Chondrocyte (in vitro differentiated cells): ENCODE data around the gene CTNNB1. TPM values are rescaled to one million over a fixed set of nuclear protein-coding genes. Genes with fewer than 3 reads are reported as not detected.

Experiments used
- DNase-seq: peaks from one replicate; pipeline ENCODE4 v3.0.0; 2021; ENCODE audit warnings: mixed read lengths, low spot score
- H3K27ac Mint-ChIP-seq: one replicate; pipeline ENCODE4 v1.8.0; 2021; ENCODE audit warnings: mild to moderate bottlenecking, moderate library complexity, mixed read lengths; ENCODE audit not compliant: unreplicated experiment
- H3K27me3 Mint-ChIP-seq: 2 replicates; pipeline ENCODE4 v1.8.0; 2021; ENCODE audit warnings: low read depth, mixed read lengths
- H3K36me3 Mint-ChIP-seq: 2 replicates; pipeline ENCODE4 v1.8.0; 2021; ENCODE audit warnings: low read depth, mixed read lengths
- H3K4me1 Mint-ChIP-seq: 2 replicates; pipeline ENCODE4 v1.8.0; 2021; ENCODE audit warnings: low read depth, mild to moderate bottlenecking, mixed read lengths
- H3K4me3 Mint-ChIP-seq: one replicate; pipeline ENCODE4 v1.8.0; 2021; ENCODE audit warnings: mild to moderate bottlenecking, moderate library complexity, mixed read lengths; ENCODE audit not compliant: unreplicated experiment
- H3K9me3 Mint-ChIP-seq: 2 replicates; pipeline ENCODE4 v1.8.0; 2021; ENCODE audit warnings: low read depth, mixed read lengths
- CTCF ChIP-seq: fragments of 200-600 bp; sonication (generic); IDR thresholded peaks from 2 replicates; pipeline ENCODE4 v1.5.0; 2021; ENCODE audit warnings: antibody characterized with exemption, mild to moderate bottlenecking, moderate library complexity
- total RNA-seq: library from RNA; stranded (reverse); gene quantifications from 3 replicates; pipeline ENCODE4 v1.2.1, GENCODE V29; 2021

Gene CTNNB1
- total RNA-seq, 1 donor from 2014 or later: 487 TPM

GRCh38 chr3:41251593-41251992 is 52.3 kb downstream of the CTNNB1 start:
- TF ChIP-seq CTCF: no peak

GRCh38 chr3:41258239-41258800 is 59.0 kb downstream of the CTNNB1 start:
- no peaks in the 10 kb centered on the region for H3K27me3 Mint-ChIP-seq
- no peak for TF ChIP-seq CTCF
- DNase-seq: no peak
- H3K4me3 Mint-ChIP-seq: no peak overlapping the region
- H3K27ac Mint-ChIP-seq: no peak overlapping the region
- H3K4me1 Mint-ChIP-seq: no peaks in the 10 kb centered on the region
- peaks cover 6% of the 10 kb centered on the region for H3K9me3 Mint-ChIP-seq
- H3K36me3 Mint-ChIP-seq: peaks cover 4% of the 10 kb centered on the region

More at GRCh38 chr3:41251593-41251992, 52.3 kb downstream of the CTNNB1 start:
- no peak overlapping the region for H3K4me3 Mint-ChIP-seq
- no peak for DNase-seq
- H3K4me1 Mint-ChIP-seq: peaks cover 22% of the 10 kb centered on the region
- H3K27me3 Mint-ChIP-seq: no peaks in the 10 kb centered on the region
- peaks cover 13% of the 10 kb centered on the region for H3K9me3 Mint-ChIP-seq
- H3K36me3 Mint-ChIP-seq: peaks cover 7% of the 10 kb centered on the region
- no peak overlapping the region for H3K27ac Mint-ChIP-seq

DNA sequence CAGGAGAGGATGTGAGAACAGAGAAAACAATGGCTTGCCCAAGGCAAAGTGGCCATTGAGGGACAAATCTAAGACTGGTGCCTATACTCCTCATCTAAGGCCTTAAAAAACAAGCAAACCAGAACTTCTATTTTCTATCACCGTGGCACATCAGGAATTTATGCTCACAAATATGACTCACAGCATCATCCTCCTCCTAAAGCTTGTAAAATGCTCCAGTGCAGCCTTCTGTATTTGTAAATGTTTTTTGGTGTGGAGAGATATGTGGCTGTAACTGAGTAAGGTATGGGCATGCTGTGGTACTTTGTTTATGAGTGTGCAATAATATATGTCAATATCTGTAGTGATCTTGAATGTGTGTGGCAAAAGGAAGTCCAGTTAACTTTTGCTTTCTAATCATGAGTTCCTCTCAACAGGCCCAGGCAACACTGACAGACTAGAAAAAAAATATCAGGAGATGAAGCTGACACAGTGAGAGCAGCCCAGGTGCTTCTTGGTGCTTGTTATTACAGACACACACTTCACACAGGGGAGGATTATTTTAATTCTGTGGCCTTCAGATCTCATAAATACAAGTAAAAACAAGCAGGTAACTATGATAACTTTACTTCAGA is 60.3 kb downstream of the CTNNB1 start:
- TF ChIP-seq CTCF: no peak
- no peak overlapping the region for H3K27ac Mint-ChIP-seq
- H3K4me1 Mint-ChIP-seq: no peaks in the 10 kb centered on the region
- H3K9me3 Mint-ChIP-seq: no peaks in the 10 kb centered on the region
- no peak for DNase-seq
- H3K4me3 Mint-ChIP-seq: no peak overlapping the region
- H3K27me3 Mint-ChIP-seq: no peaks in the 10 kb centered on the region
- H3K36me3 Mint-ChIP-seq: no peaks in the 10 kb centered on the region

DNA sequence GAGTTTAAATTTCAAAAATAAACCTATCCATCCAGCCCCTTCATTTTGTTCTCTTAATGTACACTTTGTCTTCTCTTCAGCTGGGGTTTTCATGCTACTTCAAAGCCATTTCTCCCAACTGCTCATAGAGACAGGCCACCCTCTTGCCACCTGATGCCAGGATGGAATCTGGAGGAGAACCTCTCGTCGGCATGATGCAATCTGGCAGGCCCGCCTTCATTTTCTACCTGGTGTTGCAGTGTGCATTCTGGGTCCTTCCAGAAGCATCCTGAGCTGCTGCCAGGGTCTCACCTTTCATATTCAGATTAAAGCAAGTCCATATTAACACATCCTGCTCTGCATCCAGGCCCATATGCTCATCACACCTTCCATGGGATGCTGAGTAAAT is 60.8 kb downstream of the CTNNB1 start:
- no peak overlapping the region for H3K4me3 Mint-ChIP-seq
- no peak overlapping the region for H3K27ac Mint-ChIP-seq
- H3K27me3 Mint-ChIP-seq: no peaks in the 10 kb centered on the region
- no peaks in the 10 kb centered on the region for H3K9me3 Mint-ChIP-seq
- no peaks in the 10 kb centered on the region for H3K4me1 Mint-ChIP-seq
- DNase-seq: no peak
- no peaks in the 10 kb centered on the region for H3K36me3 Mint-ChIP-seq
- no peak for TF ChIP-seq CTCF

DNA sequence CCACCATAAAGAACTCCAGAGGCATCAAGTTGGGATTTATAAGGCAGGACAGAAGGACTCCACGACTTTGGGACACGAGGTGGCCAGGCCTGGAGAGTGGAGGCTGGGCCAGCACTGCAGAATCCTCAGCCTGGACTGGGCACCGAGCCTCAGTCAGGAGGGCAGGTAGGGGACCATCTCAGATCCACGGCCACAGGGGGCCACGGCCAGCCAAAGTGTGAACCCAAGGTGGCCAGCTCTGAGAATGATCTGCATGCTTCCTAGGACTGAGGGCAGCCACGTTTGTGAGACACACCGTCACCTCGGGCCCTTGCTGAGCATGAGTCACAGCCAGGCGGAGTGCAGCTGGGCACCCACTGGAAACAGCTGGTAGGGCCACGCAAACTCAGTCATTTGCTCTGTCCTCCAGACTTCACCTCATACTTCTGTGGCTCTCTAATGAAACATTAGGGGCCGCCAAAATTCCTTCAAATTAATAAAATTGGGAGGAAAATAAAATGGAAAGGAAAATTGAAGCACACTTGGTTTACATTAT is 65.8 kb downstream of the CTNNB1 start:
- Mint-ChIP-seq H3K4me3 (no peak overlapping the region), H3K27ac (no peak overlapping the region), H3K9me3 (no peaks in the 10 kb centered on the region), H3K4me1 (peaks cover 22% of the 10 kb centered on the region), H3K36me3 (no peaks in the 10 kb centered on the region), H3K27me3 (no peaks in the 10 kb centered on the region)
- DNase-seq: no peak
- TF ChIP-seq CTCF: peak; percentile 25
